ENCODE measurements around the gene BCAS3. TPM values are rescaled to one million over a fixed set of nuclear protein-coding genes. Genes with fewer than 3 reads are reported as not detected.

BCAS3 gene
- total and polyA plus RNA-seq, 2 donors (not counting 1 experiment from before 2014, with no cell fraction given) = 13.9 to 73.4 TPM

DNA sequence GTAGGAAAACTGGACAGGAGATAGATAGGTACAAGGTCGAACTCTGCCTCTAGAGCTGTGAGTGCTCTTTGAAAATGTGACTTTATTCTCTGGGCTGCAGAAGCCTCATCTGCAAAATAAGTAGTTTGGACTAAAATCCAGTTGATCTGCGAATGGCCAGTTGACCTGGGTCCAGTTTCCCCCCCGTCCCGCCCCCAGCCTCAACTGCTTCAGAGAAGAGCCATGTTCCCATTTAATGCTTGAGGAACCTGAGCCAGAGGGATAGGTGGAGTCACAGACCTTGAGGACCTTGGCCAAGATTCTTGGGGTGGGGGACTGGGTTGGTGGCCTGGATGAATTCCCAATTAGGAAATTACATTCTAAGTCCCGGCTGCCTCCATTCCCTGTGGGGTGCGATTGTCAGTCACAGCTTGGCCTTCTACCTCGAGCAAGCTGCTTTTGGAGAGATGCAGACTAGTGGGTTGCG, 736.0 kb downstream of the BCAS3 start:
- CTCF ChIA-PET = interaction anchor here (0.5 to 3.2 kb wide), 6 partner anchors 31 to 689 kb away, joined by 3 to 30 read pairs (median 4); no protein-coding TSS in a partner anchor
- Mint-ChIP-seq H3K4me3 (peak overlapping the region; percentile 72), H3K9me3 (ENCODE audit: insufficient read depth) (no peaks in the 10 kb centered on the region), H3K27ac (no peak overlapping the region), H3K27me3 (peaks cover 25% of the 10 kb centered on the region), H3K4me1 (peaks cover 27% of the 10 kb centered on the region)
- no peak for ATAC-seq (ENCODE audit: low read depth)
- Histone ChIP-seq H3K79me2 (ENCODE audit: control insufficient read depth, insufficient read depth, low read length) (no peaks in the 10 kb centered on the region), H3K9ac (ENCODE audit: low read length) (no peak overlapping the region), H3K4me1 (ENCODE audit: control insufficient read depth in 2 of 2, insufficient read depth in 2 of 2, low read length in 2 of 2) (peaks cover 37 to 46% of the 10 kb centered on the region in 2 donors), H2AFZ (ENCODE audit: insufficient read depth, low read depth, low read length, poor library complexity, severe bottlenecking) (no peak overlapping the region), H4K20me1 (ENCODE audit: control insufficient read depth, insufficient read depth, low read length, poor library complexity, severe bottlenecking) (peaks cover 12% of the 10 kb centered on the region), H3K9me3 (ENCODE audit: control extremely low read depth in 1 of 3, control insufficient read depth in 2 of 3, insufficient read depth in 1 of 3, low read length in 2 of 3) (peaks cover 0 to 30% (median 0%) of the 10 kb centered on the region in 3 donors), H3K27me3 (replicated peaks in 1 of 4; ENCODE audit: control extremely low read depth in 1 of 4, control insufficient read depth in 3 of 4, insufficient read depth in 4 of 4, low read length in 3 of 4) (peaks cover 0 to 63% (median 31%) of the 10 kb centered on the region in 4 experiments), H3K36me3 (replicated peaks in 1 of 2; ENCODE audit: control extremely low read depth in 1 of 2, control insufficient read depth in 1 of 2, extremely low read depth in 1 of 2, insufficient read depth in 2 of 2, low read length in 1 of 2) (no peaks in the 10 kb centered on the region), H3K27ac (ENCODE audit: low read length in 2 of 2) (no peak overlapping the region), H3K4me3 (ENCODE audit: control extremely low read depth in 1 of 5, extremely low read depth in 1 of 5, insufficient read depth in 1 of 5, low read depth in 2 of 5, low read length in 4 of 5) (no peak overlapping the region), H3K4me2 (replicated peaks; ENCODE audit: low read depth, low read length, poor library complexity, severe bottlenecking) (no peak overlapping the region)
- intact Hi-C loops (cut with micrococcal nuclease) = loop anchor here (2.0 to 10.0 kb wide), 4 partner anchors 137 to 701 kb away; no protein-coding TSS in a partner anchor
- TF ChIP-seq EZH2 (IDR thresholded peaks at IDR 0.05; ENCODE audit: borderline replicate concordance, insufficient read depth, low read depth, low read length, poor library complexity, severe bottlenecking) = no peak
- TF ChIP-seq, protein P1, sequence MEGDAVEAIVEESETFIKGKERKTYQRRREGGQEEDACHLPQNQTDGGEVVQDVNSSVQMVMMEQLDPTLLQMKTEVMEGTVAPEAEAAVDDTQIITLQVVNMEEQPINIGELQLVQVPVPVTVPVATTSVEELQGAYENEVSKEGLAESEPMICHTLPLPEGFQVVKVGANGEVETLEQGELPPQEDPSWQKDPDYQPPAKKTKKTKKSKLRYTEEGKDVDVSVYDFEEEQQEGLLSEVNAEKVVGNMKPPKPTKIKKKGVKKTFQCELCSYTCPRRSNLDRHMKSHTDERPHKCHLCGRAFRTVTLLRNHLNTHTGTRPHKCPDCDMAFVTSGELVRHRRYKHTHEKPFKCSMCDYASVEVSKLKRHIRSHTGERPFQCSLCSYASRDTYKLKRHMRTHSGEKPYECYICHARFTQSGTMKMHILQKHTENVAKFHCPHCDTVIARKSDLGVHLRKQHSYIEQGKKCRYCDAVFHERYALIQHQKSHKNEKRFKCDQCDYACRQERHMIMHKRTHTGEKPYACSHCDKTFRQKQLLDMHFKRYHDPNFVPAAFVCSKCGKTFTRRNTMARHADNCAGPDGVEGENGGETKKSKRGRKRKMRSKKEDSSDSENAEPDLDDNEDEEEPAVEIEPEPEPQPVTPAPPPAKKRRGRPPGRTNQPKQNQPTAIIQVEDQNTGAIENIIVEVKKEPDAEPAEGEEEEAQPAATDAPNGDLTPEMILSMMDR (IDR thresholded peaks at IDR 0.05) = no peak
- WGBS (ENCODE audit: insufficient coverage) = 97% methylated on average over 8 of the region's 8 CpGs
- no peak for DNase-seq
- POLR2A ChIA-PET = no interaction called here

DNA sequence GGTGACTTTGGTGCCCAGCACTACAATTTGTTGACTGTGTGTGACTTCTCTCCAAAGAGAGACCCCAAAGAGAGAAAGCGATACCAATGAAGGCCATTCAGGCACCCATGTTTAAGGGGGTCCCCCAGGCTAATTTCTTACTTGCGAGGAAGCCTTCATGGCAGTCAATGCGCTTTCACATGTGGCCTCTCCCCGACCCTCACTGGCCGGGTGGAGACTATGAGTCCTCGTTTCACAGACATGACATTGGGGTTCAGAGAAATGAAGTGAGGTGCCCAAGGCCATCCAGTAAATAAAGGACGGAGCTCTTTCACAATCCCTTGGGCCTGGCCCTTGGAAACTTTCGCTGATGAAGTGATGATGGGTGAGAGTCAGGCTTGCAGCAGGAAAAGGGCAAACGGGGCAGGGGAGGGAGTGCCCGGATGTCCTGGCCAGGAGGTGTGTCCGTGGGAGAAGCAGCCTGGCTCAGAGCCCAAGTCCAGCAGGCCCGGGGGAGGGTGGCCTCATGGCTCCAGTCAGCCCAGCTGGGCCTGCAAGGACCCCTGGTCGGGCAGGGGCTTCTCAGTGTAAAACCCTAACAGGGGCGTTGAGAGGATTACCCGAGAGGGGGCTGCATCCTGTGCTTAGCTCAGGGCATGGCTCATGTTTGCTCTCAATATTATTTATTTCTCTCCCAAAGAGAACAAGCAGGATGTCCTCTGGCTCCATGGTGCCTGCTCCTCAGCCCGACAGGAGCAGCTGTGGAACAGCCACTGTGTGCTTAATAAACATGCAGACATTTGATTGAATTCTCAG, 736.7 kb downstream of the BCAS3 start:
- POLR2A ChIA-PET = no interaction called here

More for the DNA sequence above, 736.7 kb downstream of the BCAS3 start:
- Histone ChIP-seq H3K9me3 (ENCODE audit: control extremely low read depth in 1 of 3, control insufficient read depth in 2 of 3, insufficient read depth in 1 of 3, low read length in 2 of 3) (peaks cover 0 to 28% (median 0%) of the 10 kb centered on the region in 3 donors), H3K4me2 (replicated peaks; ENCODE audit: low read depth, low read length, poor library complexity, severe bottlenecking) (no peak overlapping the region), H3K9ac (ENCODE audit: low read length) (no peak overlapping the region), H3K4me3 (ENCODE audit: control extremely low read depth in 1 of 5, extremely low read depth in 1 of 5, insufficient read depth in 1 of 5, low read depth in 2 of 5, low read length in 4 of 5) (no peak overlapping the region), H3K79me2 (ENCODE audit: control insufficient read depth, insufficient read depth, low read length) (no peaks in the 10 kb centered on the region), H3K27ac (ENCODE audit: low read length in 2 of 2) (no peak overlapping the region), H2AFZ (ENCODE audit: insufficient read depth, low read depth, low read length, poor library complexity, severe bottlenecking) (no peak overlapping the region), H3K27me3 (replicated peaks in 1 of 4; ENCODE audit: control extremely low read depth in 1 of 4, control insufficient read depth in 3 of 4, insufficient read depth in 4 of 4, low read length in 3 of 4) (peaks cover 0 to 61% (median 28%) of the 10 kb centered on the region in 4 experiments), H3K4me1 (ENCODE audit: control insufficient read depth in 2 of 2, insufficient read depth in 2 of 2, low read length in 2 of 2) (peaks cover 32 to 40% of the 10 kb centered on the region in 2 donors), H4K20me1 (ENCODE audit: control insufficient read depth, insufficient read depth, low read length, poor library complexity, severe bottlenecking) (peaks cover 9% of the 10 kb centered on the region), H3K36me3 (replicated peaks in 1 of 2; ENCODE audit: control extremely low read depth in 1 of 2, control insufficient read depth in 1 of 2, extremely low read depth in 1 of 2, insufficient read depth in 2 of 2, low read length in 1 of 2) (no peaks in the 10 kb centered on the region)
- no peaks in the 10 kb centered on the region for H3K9me3 Mint-ChIP-seq (ENCODE audit: insufficient read depth)
- CTCF ChIA-PET = interaction anchor here (0.6 to 3.2 kb wide), 2 partner anchors 422 to 702 kb away, joined by 4 to 30 read pairs; no protein-coding TSS in a partner anchor
- intact Hi-C loops (cut with micrococcal nuclease) = loop anchor here (5.0 to 10.0 kb wide), 3 partner anchors 223 to 700 kb away; no protein-coding TSS in a partner anchor
- H3K4me1 Mint-ChIP-seq = peaks cover 21% of the 10 kb centered on the region
- H3K4me3 Mint-ChIP-seq = no peak overlapping the region
- WGBS (ENCODE audit: insufficient coverage) = 88% methylated on average over 16 of the region's 16 CpGs
- TF ChIP-seq EZH2 (IDR thresholded peaks at IDR 0.05; ENCODE audit: borderline replicate concordance, insufficient read depth, low read depth, low read length, poor library complexity, severe bottlenecking) = no peak
- TF ChIP-seq, protein P1 (IDR thresholded peaks at IDR 0.05) = no peak
- no peak for ATAC-seq (ENCODE audit: low read depth)
- peaks cover 27% of the 10 kb centered on the region for H3K27me3 Mint-ChIP-seq
- no peak for DNase-seq
- no peak overlapping the region for H3K27ac Mint-ChIP-seq
